Measurements from ENCODE around the gene PKP4. TPM values are rescaled to one million over a fixed set of nuclear protein-coding genes. Genes with fewer than 3 reads are reported as not detected.

Gene PKP4
- total and polyA plus RNA-seq, 9 of the 15 experiments (the other 6 are each of a cell fraction or from before 2014, with no cell fraction given): 24.6 to 99.1 (median 74.0) TPM

- no peaks in the 10 kb centered on the region for H3K9me3 ChIP-seq (replicated peaks; ENCODE audit: control insufficient read depth, insufficient read depth, low read depth, low read length)
- WGBS (ENCODE audit: insufficient coverage, low coverage, missing lambda C conversion rate): 0% methylated on average over 7 of the region's 7 CpGs
- no peak overlapping the region for H3K4me2 ChIP-seq (ENCODE audit: insufficient read depth, low read length)
- in situ Hi-C loops (cut with MboI): loop anchor here (25.0 kb wide), 1 partner anchor 1238 kb away; no protein-coding TSS in a partner anchor
- ATAC-seq: no peak
- no peaks in the 10 kb centered on the region for H3K79me2 ChIP-seq (ENCODE audit: control insufficient read depth, insufficient read depth, low read length)
- H3K27me3 ChIP-seq (ENCODE audit: control insufficient read depth in 2 of 2, insufficient read depth in 2 of 2, low read length in 2 of 2): peaks cover 17 to 74% of the 10 kb centered on the region in 2 experiments; a peak in 4 of 5 replicates
- H4K20me1 ChIP-seq (replicated peaks; ENCODE audit: control insufficient read depth, insufficient read depth, low read length): peaks cover 4% of the 10 kb centered on the region; the same call in 1 of the 2 replicates
- BruUV-seq (replicated peaks): no TSS peak
- no peaks in the 10 kb centered on the region for H3K9me1 ChIP-seq (ENCODE audit: control insufficient read depth, insufficient read depth, low read length)
- H2AFZ ChIP-seq (ENCODE audit: low read depth, low read length): no peak overlapping the region
- H3K4me3 ChIP-seq: no peak overlapping the region
- H3K4me1 ChIP-seq (replicated peaks in 1 of 2; ENCODE audit: control insufficient read depth in 2 of 2, insufficient read depth in 2 of 2, low read length in 2 of 2): peaks cover 0 to 5% of the 10 kb centered on the region in 2 experiments; a peak in 1 of 5 replicates
- no peaks in the 10 kb centered on the region for H3K36me3 ChIP-seq (ENCODE audit: control insufficient read depth, insufficient read depth, low read length)
- H3K9ac ChIP-seq (ENCODE audit: insufficient read depth in 1 of 2, low read depth in 2 of 2, low read length in 2 of 2): no peak overlapping the region
- ChIA-PET POLR2A (interaction anchor here (0.6 kb wide), 1 partner anchor 671 kb away, joined by 4 read pairs; no protein-coding TSS in a partner anchor), CTCF (ENCODE audit: low intra/inter-chr PET ratio) (no interaction called here)
- no peak for DNase-seq (ENCODE audit: extremely low read depth in 1 of 4, low spot score in 3 of 4)
- no peak for FAIRE-seq
- TF ChIP-seq ZNF76 (CRISPR knock-in tag; IDR thresholded peaks at IDR 0.05; ENCODE audit: borderline replicate concordance): no peak
- intact Hi-C loops (cut with micrococcal nuclease): no loop called here
- H3K27ac ChIP-seq (ENCODE audit: extremely low read depth, low read depth, low read length): no peak overlapping the region
These were observed 268.7 kb downstream of the PKP4 start for GRCh38 chr2:158725441-158725891.

GRCh38 chr2:158726911-158727592, 270.3 kb downstream of the PKP4 start:
- ATAC-seq (no peak), FAIRE-seq (no peak), DNase-seq (ENCODE audit: extremely low read depth in 1 of 4, low spot score in 3 of 4) (no peak)
- Histone ChIP-seq H3K4me3 (no peak overlapping the region), H2AFZ (ENCODE audit: low read depth, low read length) (no peak overlapping the region), H3K4me2 (ENCODE audit: insufficient read depth, low read length) (no peak overlapping the region), H3K79me2 (ENCODE audit: control insufficient read depth, insufficient read depth, low read length) (no peaks in the 10 kb centered on the region), H3K9me3 (replicated peaks; ENCODE audit: control insufficient read depth, insufficient read depth, low read depth, low read length) (no peaks in the 10 kb centered on the region), H3K27me3 (ENCODE audit: control insufficient read depth in 2 of 2, insufficient read depth in 2 of 2, low read length in 2 of 2) (peaks cover 29 to 88% of the 10 kb centered on the region in 2 experiments; a peak in 4 of 5 replicates), H3K27ac (ENCODE audit: extremely low read depth, low read depth, low read length) (no peak overlapping the region), H4K20me1 (replicated peaks; ENCODE audit: control insufficient read depth, insufficient read depth, low read length) (peaks cover 6% of the 10 kb centered on the region; the same call in 1 of the 2 replicates), H3K9me1 (ENCODE audit: control insufficient read depth, insufficient read depth, low read length) (no peaks in the 10 kb centered on the region), H3K9ac (ENCODE audit: insufficient read depth in 1 of 2, low read depth in 2 of 2, low read length in 2 of 2) (no peak overlapping the region), H3K36me3 (ENCODE audit: control insufficient read depth, insufficient read depth, low read length) (no peaks in the 10 kb centered on the region), H3K4me1 (replicated peaks in 1 of 2; ENCODE audit: control insufficient read depth in 2 of 2, insufficient read depth in 2 of 2, low read length in 2 of 2) (peaks cover 0 to 5% of the 10 kb centered on the region in 2 experiments; a peak in 1 of 5 replicates)
- CTCF ChIA-PET (ENCODE audit: low intra/inter-chr PET ratio): no interaction called here
- intact Hi-C loops (cut with micrococcal nuclease) (no loop called here), in situ Hi-C loops (cut with MboI) (loop anchor here (25.0 kb wide), 1 partner anchor 1240 kb away; no protein-coding TSS in a partner anchor)
- POLR2A ChIA-PET: interaction anchor here (0.6 to 0.7 kb wide), 2 partner anchors 81 to 419 kb away, joined by 3 to 4 read pairs; no protein-coding TSS in a partner anchor
- TF ChIP-seq CBFA2T3 (IDR thresholded peaks at IDR 0.05) (peak; percentile 36), CBFA2T2 (conservative IDR thresholded peaks at IDR 0.05) (peak; percentile 16; the same call in 1 of the 2 replicates), POLR2H (tag; IDR thresholded peaks at IDR 0.05; ENCODE audit: low read depth) (no peak)
- WGBS (ENCODE audit: insufficient coverage, low coverage, missing lambda C conversion rate): 1% methylated on average over 8 of the region's 8 CpGs
- BruUV-seq (replicated peaks): no TSS peak
